Psoas muscle (tissue), 8 donors: Measurements from ENCODE around the gene IGSF11. TPM values are rescaled to one million over a fixed set of nuclear protein-coding genes. Genes with fewer than 3 reads are reported as not detected.

Experiments
- ATAC-seq, 4 donors: fragments of 200-7000 bp; cut with Tn5 transposase; one replicate each; pipeline ENCODE4 v1.9.1; 2020; ENCODE audit warnings: moderate library complexity in 3 of 4, mild to moderate bottlenecking in 2 of 4
- DNase-seq, 2 donors: peaks; one replicate each; pipeline ENCODE4 v3.0.0-alpha.2; 2020
- H3K27ac ChIP-seq: fragments of 200-600 bp; one replicate; pipeline ENCODE4 v1.8.0; 2022
- H3K27me3 ChIP-seq, 3 donors: fragments of 200-600 bp in 1 of 3; one replicate each; pipeline versions ENCODE4 v1.6.1 to v1.8.0; 2013 to 2022; ENCODE audit warnings: low read length in 2 of 3, mild to moderate bottlenecking in 2 of 3, moderate library complexity in 1 of 3; ENCODE audit not compliant: insufficient read depth in 3 of 3
- H3K36me3 ChIP-seq, 2 donors: fragments of 200-600 bp in 1 of 2; one replicate each; pipeline versions ENCODE4 v1.6.1 to v1.8.0; 2013 to 2022; ENCODE audit warnings: low read depth in 1 of 2, mild to moderate bottlenecking in 1 of 2, moderate library complexity in 1 of 2; ENCODE audit not compliant: insufficient read depth in 1 of 2
- H3K4me1 ChIP-seq: fragments of 200-600 bp; one replicate; pipeline ENCODE4 v1.8.0; 2022
- H3K4me3 ChIP-seq: fragments of 200-600 bp; one replicate; pipeline ENCODE4 v1.8.0; 2022; ENCODE audit warnings: mild to moderate bottlenecking
- H3K9me3 ChIP-seq: fragments of 200-600 bp; one replicate; pipeline ENCODE4 v1.8.0; 2022
- WGBS, 3 donors: extraction: QIAGEN DNeasy Blood & Tissue Kit; methylation state at CpG; one replicate each; pipeline versions ENCODE4 v1.1.6 to v1.1.7; 2013; 5-methylcytosine and 5-hydroxymethylcytosine counted together
- intact Hi-C, 2 donors: fragments of 100-400 bp; cut with DNase I; formaldehyde crosslinking; loops; one replicate each; pipeline versions ENCODE4 v1.11.0 to v1.14.2; 2022
- polyA plus RNA-seq, 3 donors: library from polyadenylated mRNA; stranded (reverse); fragments of 200-250 nt; gene quantifications; one replicate each; pipeline ENCODE4 v1.2.3, GENCODE V29; 2013
- total RNA-seq, 4 donors: library from RNA; stranded (reverse); fragmentation: NEBNext Ultra II Directional in 2 of 4; extraction: Animal tissue kit (Norgen Biotek cat#: 25700) in 2 of 4; gene quantifications; one replicate each; pipeline versions ENCODE4 v1.2.1 to v1.2.4, GENCODE V29; 2021 to 2023
- TF ChIP-seq, protein P1 (sequence below): fragments of 200-600 bp; IDR thresholded peaks from one replicate; pipeline ENCODE4 v1.8.0; 2022; ENCODE audit warnings: antibody characterized with exemption
- donor health status: healthy with polysubstance abuse.
- donor health status: DM: no; HTN: no; CAD: no; lungs with moderate emphysema.
- donor health status: Bipolar disorder and iron deficiency.
- donor health status: healthy.
- donor health status: DM: yes; HTN: yes; CAD: no.
- donor health status: DM: no; HTN: no; CAD: no.
- donor health status: DM: no; HTN: no; CAD: no.
- donor health status: DM: yes; HTN: yes; CAD: no.

The IGSF11 gene
- total and polyA plus RNA-seq, 7 donors, result 0.23 to 8.5 (median 4.3) TPM

DNA sequence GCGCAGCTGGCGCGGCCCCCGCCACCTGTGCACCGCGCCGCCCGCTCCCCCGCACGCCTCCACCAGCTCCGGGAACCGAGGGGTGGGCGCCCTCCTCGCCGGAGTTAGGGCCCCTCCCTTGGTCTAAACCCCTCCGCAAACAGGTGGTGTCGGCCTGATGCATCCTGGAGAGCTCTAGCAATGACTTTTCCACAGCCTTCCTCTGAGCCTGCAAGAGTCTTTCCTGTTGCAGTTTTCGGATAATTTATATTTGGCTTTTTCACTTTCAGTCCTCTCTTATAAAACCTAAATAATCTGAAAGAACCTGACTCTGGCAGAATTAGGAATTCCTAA lies 334 bp upstream of the IGSF11 start:
- DNase-seq (no peak), ATAC-seq (no peak)
- H3K27ac ChIP-seq, result peak overlapping the region; percentile 79
- peaks cover 0 to 2% (median 0%) of the 10 kb centered on the region in 3 donors for H3K27me3 ChIP-seq
- intact Hi-C loops, result loop anchor here (2.0 to 5.0 kb wide), 4 partner anchors 62 to 153 kb away; no protein-coding TSS in a partner anchor
- H3K4me1 ChIP-seq, result peaks cover 13% of the 10 kb centered on the region
- H3K4me3 ChIP-seq, result peak overlapping the region; percentile 92
- H3K9me3 ChIP-seq, result no peaks in the 10 kb centered on the region
- 1 to 2% (median 1%) methylated on average over 11 to 18 of the region's 18 CpGs for WGBS, 3 donors
- no peaks in the 10 kb centered on the region for H3K36me3 ChIP-seq
- TF ChIP-seq, protein P1, sequence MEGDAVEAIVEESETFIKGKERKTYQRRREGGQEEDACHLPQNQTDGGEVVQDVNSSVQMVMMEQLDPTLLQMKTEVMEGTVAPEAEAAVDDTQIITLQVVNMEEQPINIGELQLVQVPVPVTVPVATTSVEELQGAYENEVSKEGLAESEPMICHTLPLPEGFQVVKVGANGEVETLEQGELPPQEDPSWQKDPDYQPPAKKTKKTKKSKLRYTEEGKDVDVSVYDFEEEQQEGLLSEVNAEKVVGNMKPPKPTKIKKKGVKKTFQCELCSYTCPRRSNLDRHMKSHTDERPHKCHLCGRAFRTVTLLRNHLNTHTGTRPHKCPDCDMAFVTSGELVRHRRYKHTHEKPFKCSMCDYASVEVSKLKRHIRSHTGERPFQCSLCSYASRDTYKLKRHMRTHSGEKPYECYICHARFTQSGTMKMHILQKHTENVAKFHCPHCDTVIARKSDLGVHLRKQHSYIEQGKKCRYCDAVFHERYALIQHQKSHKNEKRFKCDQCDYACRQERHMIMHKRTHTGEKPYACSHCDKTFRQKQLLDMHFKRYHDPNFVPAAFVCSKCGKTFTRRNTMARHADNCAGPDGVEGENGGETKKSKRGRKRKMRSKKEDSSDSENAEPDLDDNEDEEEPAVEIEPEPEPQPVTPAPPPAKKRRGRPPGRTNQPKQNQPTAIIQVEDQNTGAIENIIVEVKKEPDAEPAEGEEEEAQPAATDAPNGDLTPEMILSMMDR, result no peak

DNA sequence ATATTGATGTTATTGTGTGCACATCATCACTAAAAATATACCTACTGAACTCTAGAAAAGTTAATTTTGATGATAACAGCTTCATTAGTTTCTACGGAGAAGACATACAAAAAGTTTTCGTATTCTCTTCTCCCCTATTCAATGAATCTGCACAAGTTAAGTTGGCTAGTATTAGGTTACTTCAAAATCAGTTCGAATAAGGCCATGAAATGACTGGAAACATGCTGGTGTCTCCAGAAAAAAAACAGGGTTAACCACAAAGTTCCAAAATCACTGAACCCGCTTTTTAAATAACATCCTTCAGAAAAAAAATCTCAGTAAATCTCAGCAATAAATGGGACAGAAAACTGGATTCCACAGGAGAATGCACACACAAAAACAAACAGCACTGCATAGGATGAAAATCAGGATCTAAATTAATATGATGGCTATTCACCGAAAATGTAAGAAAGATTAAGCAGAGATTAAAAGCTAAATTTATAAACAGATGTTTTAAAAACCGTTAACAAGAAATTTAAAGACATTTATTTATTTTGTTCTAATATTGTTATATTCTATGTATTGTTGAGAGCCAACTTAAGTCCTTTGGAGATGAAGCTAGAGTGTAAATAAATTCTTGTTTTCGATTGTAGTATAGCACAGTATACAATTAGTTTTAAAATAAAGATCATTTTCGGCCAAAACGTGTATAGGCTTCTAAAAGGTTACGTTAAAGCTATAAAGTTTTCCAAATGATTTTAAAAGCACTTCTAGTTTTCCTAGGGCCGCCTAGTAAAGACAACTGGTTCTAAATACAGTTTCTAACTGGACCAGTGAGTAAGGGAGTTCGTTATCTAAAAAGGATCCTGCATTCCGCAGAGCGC lies 1.0 kb downstream of the IGSF11 start:
- peak overlapping the region; percentile 92 for H3K4me3 ChIP-seq
- H3K36me3 ChIP-seq, result no peaks in the 10 kb centered on the region
- no peak for DNase-seq
- intact Hi-C loops, result loop anchor here in 1 of 2 donors (1.0 to 2.0 kb wide), 3 partner anchors 65 to 149 kb away; no protein-coding TSS in a partner anchor
- peak overlapping the region; percentile 79 for H3K27ac ChIP-seq
- 52 to 57% (median 54%) methylated on average over 14 of the region's 14 CpGs for WGBS, 3 donors
- peaks cover 0 to 2% (median 0%) of the 10 kb centered on the region in 3 donors for H3K27me3 ChIP-seq
- TF ChIP-seq, protein P1, result no peak
- H3K4me1 ChIP-seq, result peaks cover 17% of the 10 kb centered on the region
- no peaks in the 10 kb centered on the region for H3K9me3 ChIP-seq
- no peak for ATAC-seq

DNA sequence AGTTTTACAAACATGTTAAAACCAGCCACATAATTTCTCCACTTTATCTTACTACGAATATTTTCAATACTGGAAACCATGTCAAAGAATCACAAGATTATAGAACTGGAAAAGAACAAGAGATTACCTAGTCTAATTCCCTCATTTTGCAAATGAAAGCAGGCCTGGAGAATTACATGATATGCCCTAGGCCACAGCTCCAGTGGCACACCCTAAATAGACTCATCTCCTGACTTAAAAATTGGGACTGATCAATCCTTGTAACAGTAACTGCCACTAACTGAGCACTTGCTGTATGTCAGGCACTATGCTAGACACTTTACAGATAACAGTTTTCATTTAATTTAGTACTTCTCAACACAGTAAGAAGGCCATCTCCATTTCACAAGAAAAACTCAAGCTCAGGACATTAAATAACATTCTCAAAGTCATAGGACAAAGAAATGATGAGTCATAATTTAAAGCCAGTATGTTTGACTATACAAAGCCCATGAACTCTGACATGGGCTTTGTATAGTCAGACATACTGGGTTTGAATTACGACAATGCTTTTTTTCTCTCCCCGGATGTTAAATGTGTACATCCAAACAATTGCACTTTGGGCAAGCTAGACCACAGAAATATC lies 9.4 kb downstream of the IGSF11 start:
- Histone ChIP-seq H3K4me1 (peaks cover 11% of the 10 kb centered on the region), H3K27ac (no peak overlapping the region), H3K9me3 (no peaks in the 10 kb centered on the region), H3K36me3 (no peaks in the 10 kb centered on the region), H3K27me3 (no peaks in the 10 kb centered on the region), H3K4me3 (no peak overlapping the region)
- intact Hi-C loops, result no loop called here
- DNase-seq (no peak), ATAC-seq (no peak)
- TF ChIP-seq, protein P1, result no peak
- 80 to 90% (median 86%) methylated on average over 3 of the region's 3 CpGs for WGBS, 3 donors

- 47 to 59% (median 52%) methylated on average over 4 of the region's 4 CpGs for WGBS, 3 donors
- intact Hi-C loops, result no loop called here
- no peaks in the 10 kb centered on the region for H3K27me3 ChIP-seq
- ATAC-seq, result peak in 1 of 4 donors; percentile 33
- no peaks in the 10 kb centered on the region for H3K9me3 ChIP-seq
- TF ChIP-seq, protein P1, result no peak
- H3K4me3 ChIP-seq, result no peak overlapping the region
- no peak overlapping the region for H3K27ac ChIP-seq
- no peak for DNase-seq
- no peaks in the 10 kb centered on the region for H3K36me3 ChIP-seq
- peaks cover 9% of the 10 kb centered on the region for H3K4me1 ChIP-seq
Measured at GRCh38 chr3:119019767-119020518, 14.7 kb downstream of the IGSF11 start.
